T-helper 2 cell treated with Interferon-gamma antibody and Interleukin-4, amounts not matched to agents 5 μg/mL and 100 μg/mL, for 36 hours (primary cell): ENCODE measurements around the gene ATG13.

Source experiments
- DNase-seq: peaks from one replicate; pipeline ENCODE4 v3.0.0; 2021; ENCODE audit warnings: low spot score
- H3K27ac Mint-ChIP-seq: one replicate; pipeline ENCODE4 v1.8.0; 2021; ENCODE audit warnings: mild to moderate bottlenecking, mixed read lengths
- H3K27me3 Mint-ChIP-seq: one replicate; pipeline ENCODE4 v1.8.0; 2021; ENCODE audit warnings: low read depth, mixed read lengths
- H3K36me3 Mint-ChIP-seq: one replicate; pipeline ENCODE4 v1.8.0; 2021; ENCODE audit warnings: low read depth, mixed read lengths
- H3K4me1 Mint-ChIP-seq: one replicate; pipeline ENCODE4 v1.8.0; 2021; ENCODE audit warnings: low read depth, mixed read lengths
- H3K4me3 Mint-ChIP-seq: one replicate; pipeline ENCODE4 v1.8.0; 2022; ENCODE audit warnings: mild to moderate bottlenecking, moderate library complexity, mixed read lengths
- H3K9me3 Mint-ChIP-seq: one replicate; pipeline ENCODE4 v1.8.0; 2021; ENCODE audit warnings: mixed read lengths

Gene ATG13

DNA sequence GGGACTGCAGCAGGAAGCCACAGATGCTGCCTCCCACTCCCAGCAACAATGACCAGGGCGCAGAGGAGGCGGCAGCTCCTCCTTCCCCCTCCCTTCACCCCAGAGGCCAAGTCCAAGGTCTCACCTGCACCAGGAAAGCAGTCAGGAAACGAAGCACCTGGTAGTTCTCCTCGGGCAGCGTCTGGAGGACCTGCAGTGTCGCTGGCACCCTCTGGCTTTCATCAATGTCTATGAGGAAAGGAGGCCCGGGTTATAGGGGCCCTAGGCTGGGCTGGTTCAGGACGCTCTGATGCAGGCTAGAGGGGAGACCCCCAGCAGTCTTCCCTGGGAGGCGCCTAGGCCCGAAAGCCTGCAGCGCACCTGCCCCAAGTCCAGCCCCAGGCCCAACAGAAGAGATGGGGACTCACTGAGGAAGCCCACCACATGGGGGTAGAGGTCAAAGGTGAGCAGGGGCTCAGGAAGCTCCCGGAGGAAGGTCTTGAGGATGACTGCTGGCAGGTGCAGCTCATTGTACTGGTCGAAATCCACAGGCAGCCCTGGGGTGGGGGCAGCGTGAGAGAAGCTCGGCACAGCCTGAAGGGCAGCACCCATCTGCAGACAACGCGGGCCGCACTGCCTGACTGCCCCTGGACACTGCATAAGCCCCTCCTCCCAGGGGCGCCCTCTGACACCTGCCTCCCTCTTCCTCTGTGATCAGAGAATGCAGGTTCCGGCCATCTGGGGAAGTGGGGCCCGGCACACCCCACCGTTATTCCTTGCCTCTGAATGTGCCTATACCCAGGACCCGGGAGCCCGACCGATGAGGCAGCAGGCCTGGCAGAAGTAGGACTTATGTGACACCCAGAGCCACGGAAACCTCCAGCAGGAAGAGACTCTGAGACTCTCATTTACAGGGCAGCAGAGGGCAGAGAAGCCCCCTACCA lies 62.1 kb downstream of the ATG13 start:
- H3K4me3 Mint-ChIP-seq = no peak overlapping the region
- no peak overlapping the region for H3K27ac Mint-ChIP-seq
- no peaks in the 10 kb centered on the region for H3K9me3 Mint-ChIP-seq
- H3K36me3 Mint-ChIP-seq = peaks cover 37% of the 10 kb centered on the region
- peaks cover 13% of the 10 kb centered on the region for H3K4me1 Mint-ChIP-seq
- DNase-seq = no peak
- no peaks in the 10 kb centered on the region for H3K27me3 Mint-ChIP-seq

- Mint-ChIP-seq H3K36me3 (peaks cover 39% of the 10 kb centered on the region), H3K27ac (no peak overlapping the region), H3K4me1 (peaks cover 8% of the 10 kb centered on the region), H3K4me3 (no peak overlapping the region), H3K27me3 (no peaks in the 10 kb centered on the region), H3K9me3 (no peaks in the 10 kb centered on the region)
- DNase-seq = no peak
Observed at GRCh38 chr11:46680164-46680760, 62.9 kb downstream of the ATG13 start.

- H3K36me3 Mint-ChIP-seq = peaks cover 39% of the 10 kb centered on the region
Observed at GRCh38 chr11:46680815-46681214, 63.5 kb downstream of the ATG13 start.

DNA sequence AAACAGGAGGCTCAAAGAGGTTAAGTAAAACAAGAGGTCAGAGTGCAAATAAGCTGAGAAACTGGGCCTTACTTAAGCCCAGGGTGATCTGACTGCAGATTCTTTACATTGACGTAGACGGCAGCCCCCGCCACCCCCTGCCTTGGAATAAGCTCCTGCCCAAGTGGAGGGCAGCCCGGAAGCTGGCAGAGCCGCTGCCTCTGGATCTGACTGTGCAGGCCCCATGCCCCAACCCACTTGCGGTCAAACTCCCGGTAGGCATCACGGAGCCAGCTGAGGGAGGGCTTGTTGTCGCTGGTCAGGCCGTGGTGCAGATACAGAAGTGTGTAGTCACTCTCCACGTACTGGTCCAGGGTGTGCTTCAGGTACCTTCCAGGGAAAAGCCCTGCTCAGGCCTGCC lies 64.5 kb downstream of the ATG13 start:
- Mint-ChIP-seq H3K27ac (no peak overlapping the region), H3K9me3 (no peaks in the 10 kb centered on the region), H3K4me1 (peaks cover 3% of the 10 kb centered on the region), H3K27me3 (no peaks in the 10 kb centered on the region), H3K36me3 (peaks cover 37% of the 10 kb centered on the region), H3K4me3 (no peak overlapping the region)
- DNase-seq = no peak

More at GRCh38 chr11:46680815-46681214, 63.5 kb downstream of the ATG13 start:
- Mint-ChIP-seq H3K4me3 (no peak overlapping the region), H3K27me3 (no peaks in the 10 kb centered on the region), H3K9me3 (no peaks in the 10 kb centered on the region), H3K27ac (no peak overlapping the region), H3K4me1 (peaks cover 8% of the 10 kb centered on the region)
- no peak for DNase-seq

- Mint-ChIP-seq H3K4me3 (no peak overlapping the region), H3K27ac (no peak overlapping the region), H3K9me3 (no peaks in the 10 kb centered on the region), H3K4me1 (no peaks in the 10 kb centered on the region), H3K27me3 (no peaks in the 10 kb centered on the region), H3K36me3 (peaks cover 38% of the 10 kb centered on the region)
- DNase-seq = no peak
Observed at GRCh38 chr11:46682773-46683752, 65.7 kb downstream of the ATG13 start.

- DNase-seq = no peak
- no peaks in the 10 kb centered on the region for H3K4me1 Mint-ChIP-seq
- H3K36me3 Mint-ChIP-seq = peaks cover 37% of the 10 kb centered on the region
- H3K4me3 Mint-ChIP-seq = no peak overlapping the region
- no peaks in the 10 kb centered on the region for H3K27me3 Mint-ChIP-seq
- H3K27ac Mint-ChIP-seq = no peak overlapping the region
- no peaks in the 10 kb centered on the region for H3K9me3 Mint-ChIP-seq
Observed at GRCh38 chr11:46684367-46684766, 67.0 kb downstream of the ATG13 start.

GRCh38 chr11:46686886-46687795 lies 69.8 kb downstream of the ATG13 start:
- no peaks in the 10 kb centered on the region for H3K4me1 Mint-ChIP-seq
- no peaks in the 10 kb centered on the region for H3K27me3 Mint-ChIP-seq
- H3K9me3 Mint-ChIP-seq = no peaks in the 10 kb centered on the region
- H3K27ac Mint-ChIP-seq = peak overlapping the region; percentile 20
- DNase-seq = no peak
- H3K36me3 Mint-ChIP-seq = peaks cover 35% of the 10 kb centered on the region
- H3K4me3 Mint-ChIP-seq = no peak overlapping the region

GRCh38 chr11:46690702-46691101 lies 73.3 kb downstream of the ATG13 start:
- Mint-ChIP-seq H3K4me1 (peaks cover 3% of the 10 kb centered on the region), H3K27ac (no peak overlapping the region), H3K9me3 (no peaks in the 10 kb centered on the region), H3K4me3 (no peak overlapping the region), H3K27me3 (no peaks in the 10 kb centered on the region), H3K36me3 (peaks cover 41% of the 10 kb centered on the region)
- DNase-seq = no peak

GRCh38 chr11:46692450-46692849 lies 75.1 kb downstream of the ATG13 start:
- Mint-ChIP-seq H3K27ac (no peak overlapping the region), H3K9me3 (no peaks in the 10 kb centered on the region)

DNA sequence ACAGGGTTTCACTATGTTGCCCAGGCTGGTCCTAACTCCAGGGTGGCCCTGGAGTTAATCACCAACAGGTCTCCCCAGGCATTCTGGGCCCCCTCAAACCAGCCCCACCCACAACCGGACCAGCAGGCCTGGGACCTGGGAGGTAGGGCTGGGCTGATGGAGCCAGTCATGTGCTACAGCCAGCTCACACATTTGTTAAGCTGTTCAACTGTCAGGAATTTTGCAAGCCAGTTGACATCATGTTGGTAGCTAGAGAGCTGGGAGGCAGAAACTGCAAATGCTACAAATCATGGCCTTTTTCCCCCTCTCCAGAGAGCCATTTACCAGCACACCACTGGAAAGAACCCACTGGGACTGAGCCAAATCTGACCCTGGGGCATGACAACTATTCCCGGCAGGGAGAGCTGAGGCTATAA lies 76.3 kb downstream of the ATG13 start:
- Mint-ChIP-seq H3K4me1 (peaks cover 10% of the 10 kb centered on the region), H3K27ac (no peak overlapping the region), H3K27me3 (no peaks in the 10 kb centered on the region), H3K36me3 (peaks cover 32% of the 10 kb centered on the region), H3K9me3 (no peaks in the 10 kb centered on the region), H3K4me3 (no peak overlapping the region)
- no peak for DNase-seq

More at GRCh38 chr11:46692450-46692849, 75.1 kb downstream of the ATG13 start:
- DNase-seq = no peak
- Mint-ChIP-seq H3K4me1 (peaks cover 3% of the 10 kb centered on the region), H3K36me3 (peaks cover 39% of the 10 kb centered on the region), H3K4me3 (no peak overlapping the region), H3K27me3 (no peaks in the 10 kb centered on the region)

GRCh38 chr11:46694072-46694471 lies 76.7 kb downstream of the ATG13 start:
- H3K27ac Mint-ChIP-seq = no peak overlapping the region
- peaks cover 32% of the 10 kb centered on the region for H3K36me3 Mint-ChIP-seq
- DNase-seq = no peak
- no peaks in the 10 kb centered on the region for H3K27me3 Mint-ChIP-seq
- no peak overlapping the region for H3K4me3 Mint-ChIP-seq
- H3K9me3 Mint-ChIP-seq = no peaks in the 10 kb centered on the region
- peaks cover 14% of the 10 kb centered on the region for H3K4me1 Mint-ChIP-seq

- no peaks in the 10 kb centered on the region for H3K9me3 Mint-ChIP-seq
- peaks cover 16% of the 10 kb centered on the region for H3K4me1 Mint-ChIP-seq
- H3K36me3 Mint-ChIP-seq = peaks cover 33% of the 10 kb centered on the region
- DNase-seq = no peak
- no peaks in the 10 kb centered on the region for H3K27me3 Mint-ChIP-seq
- no peak overlapping the region for H3K27ac Mint-ChIP-seq
- H3K4me3 Mint-ChIP-seq = no peak overlapping the region
Observed at GRCh38 chr11:46694607-46695006, 77.3 kb downstream of the ATG13 start.
